ENCODE measurements around the gene EMC9.
"Not testable (repeated sequence)": the region's sequence is repeated elsewhere in the genome, so short reads cannot be mapped to it uniquely, and the experiment has no call there.

The EMC9 gene

DNA sequence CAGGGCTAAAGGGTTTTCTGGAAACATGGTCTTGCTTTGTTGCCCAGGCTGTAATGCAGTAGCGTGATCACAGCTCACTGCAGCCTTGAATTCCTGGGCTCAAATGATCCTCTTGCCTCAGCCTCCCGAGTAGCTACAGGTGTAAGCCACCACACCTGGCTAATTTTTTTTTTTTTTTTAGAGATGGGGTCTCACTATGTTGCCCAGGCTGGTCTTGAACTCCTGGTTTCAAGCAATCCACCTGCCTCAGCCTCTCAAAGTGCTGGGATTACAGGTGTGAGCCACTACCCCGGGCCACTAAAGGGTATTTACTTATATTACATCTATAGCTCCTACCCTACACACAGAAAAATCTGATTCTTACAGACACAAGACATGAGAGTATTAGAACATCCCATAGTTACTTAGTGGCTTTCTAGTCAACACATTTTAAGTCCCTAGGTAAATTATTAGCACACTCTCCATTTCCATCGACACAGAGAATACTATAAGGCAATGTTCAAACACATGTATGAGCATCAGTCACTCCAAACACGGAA lies 33.0 kb downstream of the EMC9 start:
- no peak for DNase-seq (ENCODE audit: low read depth)

GRCh38 chr14:24106672-24107271 lies 34.6 kb downstream of the EMC9 start:
- no peak for DNase-seq (ENCODE audit: low read depth)

DNA sequence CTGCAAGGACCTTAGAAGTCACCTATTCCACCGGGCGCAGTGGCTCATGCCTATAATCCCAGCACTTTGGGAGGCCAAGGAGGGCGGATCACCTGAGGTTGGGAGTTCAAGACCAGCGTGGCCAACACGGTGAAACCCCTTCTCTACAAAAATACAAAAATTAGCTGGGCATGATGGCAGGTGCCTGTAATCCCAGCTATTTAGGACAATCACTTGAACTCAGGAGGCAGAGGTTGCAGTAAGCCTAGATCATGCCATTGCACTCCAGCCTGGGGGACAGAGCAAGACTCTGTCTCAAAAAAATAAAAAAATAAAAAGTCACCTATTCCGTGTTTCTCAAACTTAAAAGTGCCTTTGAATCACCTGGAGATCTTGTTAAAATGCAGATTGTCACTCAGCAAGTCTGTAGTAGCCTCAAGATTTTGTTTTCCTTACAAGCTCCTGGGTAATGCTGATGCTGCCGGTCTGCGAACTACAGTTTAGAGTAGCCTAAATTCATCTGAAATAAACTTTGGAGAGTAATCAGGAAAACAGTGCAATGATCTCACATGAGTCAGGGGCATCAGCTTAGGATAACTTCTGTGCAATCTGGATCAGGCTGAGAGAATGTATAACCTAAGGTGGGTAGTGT lies 35.7 kb downstream of the EMC9 start:
- not testable (repeated sequence) for DNase-seq (ENCODE audit: low read depth)

GRCh38 chr14:24103451-24103850 lies 37.9 kb downstream of the EMC9 start:
- DNase-seq (ENCODE audit: low read depth): no peak

GRCh38 chr14:24102357-24103048 lies 38.9 kb downstream of the EMC9 start:
- DNase-seq (ENCODE audit: low read depth): no peak

GRCh38 chr14:24100982-24101494 lies 40.4 kb downstream of the EMC9 start:
- DNase-seq (ENCODE audit: low read depth): no peak

DNA sequence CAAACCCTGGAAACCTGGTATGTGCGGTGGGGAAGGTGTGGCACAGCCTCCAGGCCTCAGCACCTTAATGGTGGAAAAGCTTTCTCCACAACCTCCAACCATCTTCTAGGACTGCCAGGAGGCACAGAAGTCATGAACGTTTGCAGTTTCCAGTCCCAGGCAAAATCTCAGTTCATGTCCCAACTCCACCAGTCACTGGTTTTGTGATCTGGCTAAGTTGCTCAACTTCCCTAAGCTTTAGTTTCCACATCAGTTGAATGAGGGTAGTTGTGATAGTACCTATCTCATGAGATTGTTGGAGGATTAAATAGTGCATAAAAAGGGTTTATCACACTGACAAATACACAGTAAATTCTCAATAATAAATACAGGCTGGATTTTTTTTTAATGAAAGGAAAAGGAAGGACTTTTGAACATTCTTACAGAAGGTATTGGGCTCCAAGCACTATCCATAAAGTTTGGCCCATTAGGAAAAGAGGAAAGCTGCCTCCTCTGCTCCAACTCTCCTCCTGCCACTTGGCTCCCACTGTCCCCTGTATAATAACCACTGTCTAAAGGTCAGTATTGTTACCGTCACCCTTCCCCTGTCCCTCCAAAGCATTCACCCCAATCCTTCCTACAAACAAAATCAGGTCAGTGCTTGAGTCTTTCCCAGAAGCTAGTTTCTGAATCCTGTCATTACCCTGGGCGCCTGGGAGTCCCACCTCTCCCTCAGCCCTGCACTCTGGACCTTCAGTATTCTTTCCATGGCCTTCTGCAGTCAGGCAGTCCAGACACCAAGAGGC lies 41.0 kb downstream of the EMC9 start:
- no peak for DNase-seq (ENCODE audit: low read depth)

DNA sequence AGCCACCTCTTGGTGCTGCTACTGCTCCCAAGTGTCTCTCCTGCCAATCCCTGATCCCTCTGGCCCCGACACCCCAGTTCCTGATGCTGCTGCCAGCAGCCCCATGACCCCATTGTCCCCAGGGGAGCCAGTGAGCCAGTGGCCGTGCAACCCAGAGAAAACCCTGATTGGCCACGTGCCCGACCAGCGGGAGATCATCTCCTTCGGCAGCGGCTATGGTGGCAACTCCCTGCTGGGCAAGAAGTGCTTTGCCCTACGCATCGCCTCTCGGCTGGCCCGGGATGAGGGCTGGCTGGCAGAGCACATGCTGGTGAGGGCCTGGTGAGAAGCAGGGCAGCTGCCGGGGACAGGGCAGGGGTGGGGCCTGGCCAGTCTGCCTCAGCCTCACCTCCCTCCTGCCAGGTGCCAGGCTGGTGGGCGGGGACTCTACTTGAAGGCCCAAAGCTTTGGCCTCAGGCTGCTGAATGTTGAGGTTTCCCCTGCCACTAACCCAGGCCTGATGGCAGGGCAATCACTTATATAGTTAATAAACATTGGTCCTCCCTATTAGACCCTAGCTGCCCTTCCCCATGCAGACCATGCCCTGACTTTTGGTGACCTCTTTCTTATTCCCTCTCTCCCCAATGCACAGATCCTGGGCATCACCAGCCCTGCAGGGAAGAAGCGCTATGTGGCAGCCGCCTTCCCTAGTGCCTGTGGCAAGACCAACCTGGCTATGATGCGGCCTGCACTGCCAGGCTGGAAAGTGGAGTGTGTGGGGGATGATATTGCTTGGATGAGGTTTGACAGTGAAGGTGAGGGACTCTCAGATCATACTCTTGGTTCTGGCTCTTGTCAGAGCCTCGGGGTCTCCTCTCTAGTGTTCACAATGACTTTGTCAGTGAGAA lies 42.2 kb downstream of the EMC9 start:
- no peak for DNase-seq (ENCODE audit: low read depth)

GRCh38 chr14:24098229-24098926 lies 43.0 kb downstream of the EMC9 start:
- DNase-seq (ENCODE audit: low read depth): no peak

DNA sequence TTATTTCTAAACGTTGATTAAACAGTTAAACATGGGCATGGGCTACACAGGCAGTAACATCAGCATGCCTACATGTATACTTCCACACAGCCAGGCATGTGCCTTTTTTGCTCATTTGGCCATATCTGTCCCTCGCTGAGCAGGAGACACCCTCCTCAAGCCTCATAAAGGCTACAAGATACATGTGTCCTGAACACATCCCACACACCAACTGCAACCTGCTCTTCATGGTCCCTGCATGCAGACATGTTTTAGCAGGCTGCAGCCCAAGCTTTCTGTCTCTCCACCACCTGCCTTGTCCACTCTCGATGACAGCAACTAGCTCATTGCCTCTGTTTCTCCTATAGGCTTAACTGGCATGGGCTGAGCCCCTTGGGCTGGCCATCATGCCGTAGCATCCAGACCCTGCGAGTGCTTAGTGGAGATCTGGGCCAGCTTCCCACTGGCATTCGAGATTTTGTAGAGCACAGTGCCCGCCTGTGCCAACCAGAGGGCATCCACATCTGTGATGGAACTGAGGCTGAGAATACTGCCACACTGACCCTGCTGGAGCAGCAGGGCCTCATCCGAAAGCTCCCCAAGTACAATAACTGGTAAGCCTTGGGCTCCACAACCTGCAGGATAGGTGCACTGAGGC lies 44.7 kb downstream of the EMC9 start:
- DNase-seq (ENCODE audit: low read depth): no peak

DNA sequence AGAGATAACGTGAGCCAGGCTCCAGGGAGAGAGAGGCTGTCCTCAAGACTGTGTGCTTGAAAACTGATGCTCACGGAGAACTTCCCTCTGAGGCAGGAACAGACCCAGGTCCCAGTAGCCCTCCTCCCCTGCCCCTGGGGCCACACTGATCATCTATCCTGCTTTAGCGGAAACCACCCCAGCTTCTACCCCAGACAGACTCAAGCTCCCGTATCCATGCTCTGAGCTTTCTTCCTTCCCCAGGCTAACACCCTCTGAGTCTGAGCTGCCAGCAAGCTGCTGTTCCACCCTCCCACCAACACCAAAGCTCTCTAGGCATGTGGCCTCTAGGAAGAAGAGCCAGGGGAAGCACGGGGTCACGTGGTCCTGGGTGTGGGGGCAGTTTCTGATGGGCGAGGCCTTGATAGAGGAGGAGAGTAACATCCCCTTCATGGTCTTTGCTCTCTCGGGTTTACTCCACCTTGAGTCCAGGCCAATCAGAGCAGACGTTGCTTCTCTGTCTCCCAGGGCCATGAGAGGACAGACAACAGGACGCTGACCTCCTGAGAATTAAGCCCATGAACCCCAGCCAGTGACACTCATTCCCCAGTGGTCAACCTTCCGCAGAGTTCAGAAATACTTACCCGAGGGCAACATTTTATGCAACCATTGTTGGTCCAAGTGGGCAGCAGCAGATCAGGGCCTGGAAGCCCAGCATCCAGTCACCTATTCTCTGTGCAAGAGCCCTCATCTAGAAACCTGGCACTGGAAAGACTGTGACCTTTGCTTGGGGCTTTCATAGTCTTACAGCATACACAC lies 45.9 kb downstream of the EMC9 start:
- no peak for DNase-seq (ENCODE audit: low read depth)

- DNase-seq (ENCODE audit: low read depth): no peak
These were observed 46.5 kb downstream of the EMC9 start for GRCh38 chr14:24094841-24095270.

GRCh38 chr14:24093901-24094840 lies 47.2 kb downstream of the EMC9 start, which contains the start of gene PCK2:
TSS of gene PCK2 (plus strand) at chr14:24094311. CDS start at chr14:24094406, 95 bp downstream.
- DNase-seq (ENCODE audit: low read depth): peak; percentile 68

DNA sequence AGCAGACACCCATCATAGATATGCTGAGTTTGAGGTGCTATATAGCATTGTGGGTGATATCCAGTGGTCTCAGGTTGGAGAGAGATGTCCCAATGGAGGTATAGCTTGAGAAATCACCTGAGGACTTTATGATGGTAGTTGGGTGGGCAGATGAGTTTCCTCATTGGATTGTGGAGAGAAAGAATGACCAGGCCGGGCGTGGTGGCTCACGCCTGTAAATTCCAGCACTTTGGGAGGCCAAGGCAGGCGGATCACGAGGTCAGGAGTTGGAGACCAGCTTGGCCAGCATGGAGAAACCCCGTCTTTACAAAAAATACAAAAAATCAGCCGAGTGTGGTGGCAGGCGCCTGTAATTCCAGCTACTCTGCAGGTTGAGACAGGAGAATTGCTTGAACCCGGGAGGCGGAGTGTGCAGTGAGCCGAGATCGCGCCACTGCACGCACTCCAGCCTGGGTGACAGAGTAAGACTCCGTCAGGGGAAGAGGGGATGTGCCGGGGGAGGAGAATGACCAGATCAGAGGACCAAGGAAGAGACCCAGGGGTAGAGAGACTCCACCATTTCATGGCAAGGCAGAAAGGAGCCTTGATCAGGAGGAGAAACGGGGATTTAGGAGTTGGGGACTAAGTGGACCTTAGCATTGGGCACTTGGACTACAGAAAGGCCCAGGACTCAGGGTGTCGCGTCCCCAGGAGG lies 48.0 kb downstream of the EMC9 start:
- DNase-seq (ENCODE audit: low read depth): no peak

GRCh38 chr14:24092505-24093206 lies 48.7 kb downstream of the EMC9 start:
- no peak for DNase-seq (ENCODE audit: low read depth)

- DNase-seq (ENCODE audit: low read depth): no peak
These were observed 49.3 kb downstream of the EMC9 start for GRCh38 chr14:24092110-24092504.

DNA sequence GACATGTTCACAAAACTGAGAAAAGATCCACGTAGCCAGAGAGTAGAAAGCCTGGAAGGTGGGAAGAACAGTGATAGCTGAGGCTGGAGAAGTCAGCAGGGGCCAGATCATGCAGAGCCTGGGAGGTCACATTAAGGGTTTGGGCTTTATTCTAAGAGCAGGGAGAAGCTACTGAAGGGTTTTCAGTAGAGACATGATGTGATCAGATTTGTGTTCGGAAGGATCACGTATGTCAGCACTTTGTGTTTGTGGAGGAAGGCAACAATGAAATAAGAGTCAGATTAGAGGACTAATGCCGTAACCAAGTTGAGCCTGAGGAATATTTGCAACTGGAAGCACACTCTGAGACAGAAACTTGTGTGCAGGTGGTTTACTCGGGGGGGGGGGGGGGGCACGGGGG lies 51.5 kb downstream of the EMC9 start:
- no peak for DNase-seq (ENCODE audit: low read depth)
